ENCODE measurements around the gene NIPBL. TPM values are rescaled to one million over a fixed set of nuclear protein-coding genes. Genes with fewer than 3 reads are reported as not detected.

NIPBL gene
- total RNA-seq, 1 experiment from 2014 or later = 45.1 TPM

- CTCF ChIA-PET = interaction anchor here (3.0 kb wide), 1 partner anchor 11 kb away, joined by 15 read pairs; no protein-coding TSS in a partner anchor
Measured at GRCh38 chr5:36880761-36881160, 4.2 kb downstream of the NIPBL start.

More at GRCh38 chr5:36880761-36881160, 4.2 kb downstream of the NIPBL start:
- Histone ChIP-seq H3K27ac (ENCODE audit: low read depth, low read length) (no peak overlapping the region), H3K79me2 (ENCODE audit: insufficient read depth, low read length) (peaks cover 93% of the 10 kb centered on the region), H3K9ac (ENCODE audit: low read length) (no peak overlapping the region), H4K20me1 (ENCODE audit: insufficient read depth) (peaks cover 21% of the 10 kb centered on the region; the same call in 1 of the 2 replicates), H3K27me3 (ENCODE audit: insufficient read depth, low read length) (no peaks in the 10 kb centered on the region), H3K4me3 (replicated peaks in 1 of 2; ENCODE audit: low read depth in 1 of 2, low read length in 2 of 2) (no peak overlapping the region), H3K9me2 (ENCODE audit: insufficient read depth) (no peaks in the 10 kb centered on the region), H3K4me1 (ENCODE audit: control insufficient read depth in 1 of 2, insufficient read depth in 2 of 2, low read length in 2 of 2) (peaks cover 11 to 14% of the 10 kb centered on the region in 2 experiments; a peak in 3 of 4 replicates), H3K36me3 (ENCODE audit: control insufficient read depth in 1 of 2, insufficient read depth in 2 of 2, low read length in 2 of 2) (no peaks in the 10 kb centered on the region), H3K4me2 (ENCODE audit: low read length) (no peak overlapping the region), H3K9me3 (ENCODE audit: control insufficient read depth in 1 of 2, insufficient read depth in 1 of 2, low read depth in 1 of 2, low read length in 2 of 2) (no peaks in the 10 kb centered on the region), H2AFZ (ENCODE audit: low read depth, low read length, poor library complexity, severe bottlenecking) (no peak overlapping the region)
- intact Hi-C loops (cut with micrococcal nuclease) = no loop called here
- ATAC-seq = no peak
- ChIA-PET POLR2A (no interaction called here), RAD21 (ENCODE audit: low non-redundant PET in 1 of 2, low total read pairs in 2 of 2, uncharacterized antibody in 2 of 2, unreplicated experiment in 2 of 2) (no interaction called here)
- BruUV-seq (replicated peaks) = no TSS peak
- TF ChIP-seq SIN3A (IDR thresholded peaks at IDR 0.05; ENCODE audit: low read depth) (no peak), POLR2A (IDR thresholded peaks at IDR 0.05; ENCODE audit: borderline replicate concordance, extremely low read depth, insufficient read depth, insufficient read length) (no peak), RAD21 (IDR thresholded peaks at IDR 0.05; ENCODE audit: low read depth) (no peak), ZNF274 (IDR thresholded peaks at IDR 0.05; ENCODE audit: low read depth, low read length) (no peak), YY1 (IDR thresholded peaks at IDR 0.05; ENCODE audit: extremely low read depth, insufficient replicate concordance, low read depth, low read length) (no peak), FOSL1 (IDR thresholded peaks at IDR 0.05; ENCODE audit: low read depth) (no peak), EZH2phosphoT487 (IDR thresholded peaks at IDR 0.05; ENCODE audit: borderline replicate concordance) (no peak), SRF (IDR thresholded peaks at IDR 0.05; ENCODE audit: low read depth) (no peak), EZH2 (IDR thresholded peaks at IDR 0.05) (no peak), ZFX (IDR thresholded peaks at IDR 0.05) (no peak), TCF7L2 (IDR thresholded peaks at IDR 0.05; ENCODE audit: borderline replicate concordance, extremely low read depth, insufficient read depth, insufficient read length) (no peak)
- TF ChIP-seq, protein P1, sequence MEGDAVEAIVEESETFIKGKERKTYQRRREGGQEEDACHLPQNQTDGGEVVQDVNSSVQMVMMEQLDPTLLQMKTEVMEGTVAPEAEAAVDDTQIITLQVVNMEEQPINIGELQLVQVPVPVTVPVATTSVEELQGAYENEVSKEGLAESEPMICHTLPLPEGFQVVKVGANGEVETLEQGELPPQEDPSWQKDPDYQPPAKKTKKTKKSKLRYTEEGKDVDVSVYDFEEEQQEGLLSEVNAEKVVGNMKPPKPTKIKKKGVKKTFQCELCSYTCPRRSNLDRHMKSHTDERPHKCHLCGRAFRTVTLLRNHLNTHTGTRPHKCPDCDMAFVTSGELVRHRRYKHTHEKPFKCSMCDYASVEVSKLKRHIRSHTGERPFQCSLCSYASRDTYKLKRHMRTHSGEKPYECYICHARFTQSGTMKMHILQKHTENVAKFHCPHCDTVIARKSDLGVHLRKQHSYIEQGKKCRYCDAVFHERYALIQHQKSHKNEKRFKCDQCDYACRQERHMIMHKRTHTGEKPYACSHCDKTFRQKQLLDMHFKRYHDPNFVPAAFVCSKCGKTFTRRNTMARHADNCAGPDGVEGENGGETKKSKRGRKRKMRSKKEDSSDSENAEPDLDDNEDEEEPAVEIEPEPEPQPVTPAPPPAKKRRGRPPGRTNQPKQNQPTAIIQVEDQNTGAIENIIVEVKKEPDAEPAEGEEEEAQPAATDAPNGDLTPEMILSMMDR (IDR thresholded peaks at IDR 0.05 in 2 of 3, conservative IDR thresholded peaks at IDR 0.05 in 1 of 3; ENCODE audit: borderline replicate concordance in 1 of 3, insufficient read depth in 1 of 3, low read depth in 2 of 3, low read length in 2 of 3) = no peak
- TF ChIP-seq, protein P2, sequence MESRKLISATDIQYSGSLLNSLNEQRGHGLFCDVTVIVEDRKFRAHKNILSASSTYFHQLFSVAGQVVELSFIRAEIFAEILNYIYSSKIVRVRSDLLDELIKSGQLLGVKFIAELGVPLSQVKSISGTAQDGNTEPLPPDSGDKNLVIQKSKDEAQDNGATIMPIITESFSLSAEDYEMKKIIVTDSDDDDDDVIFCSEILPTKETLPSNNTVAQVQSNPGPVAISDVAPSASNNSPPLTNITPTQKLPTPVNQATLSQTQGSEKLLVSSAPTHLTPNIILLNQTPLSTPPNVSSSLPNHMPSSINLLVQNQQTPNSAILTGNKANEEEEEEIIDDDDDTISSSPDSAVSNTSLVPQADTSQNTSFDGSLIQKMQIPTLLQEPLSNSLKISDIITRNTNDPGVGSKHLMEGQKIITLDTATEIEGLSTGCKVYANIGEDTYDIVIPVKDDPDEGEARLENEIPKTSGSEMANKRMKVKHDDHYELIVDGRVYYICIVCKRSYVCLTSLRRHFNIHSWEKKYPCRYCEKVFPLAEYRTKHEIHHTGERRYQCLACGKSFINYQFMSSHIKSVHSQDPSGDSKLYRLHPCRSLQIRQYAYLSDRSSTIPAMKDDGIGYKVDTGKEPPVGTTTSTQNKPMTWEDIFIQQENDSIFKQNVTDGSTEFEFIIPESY (IDR thresholded peaks at IDR 0.05; ENCODE audit: extremely low read depth, insufficient replicate concordance, low read length) = no peak
- TF ChIP-seq, protein P3, sequence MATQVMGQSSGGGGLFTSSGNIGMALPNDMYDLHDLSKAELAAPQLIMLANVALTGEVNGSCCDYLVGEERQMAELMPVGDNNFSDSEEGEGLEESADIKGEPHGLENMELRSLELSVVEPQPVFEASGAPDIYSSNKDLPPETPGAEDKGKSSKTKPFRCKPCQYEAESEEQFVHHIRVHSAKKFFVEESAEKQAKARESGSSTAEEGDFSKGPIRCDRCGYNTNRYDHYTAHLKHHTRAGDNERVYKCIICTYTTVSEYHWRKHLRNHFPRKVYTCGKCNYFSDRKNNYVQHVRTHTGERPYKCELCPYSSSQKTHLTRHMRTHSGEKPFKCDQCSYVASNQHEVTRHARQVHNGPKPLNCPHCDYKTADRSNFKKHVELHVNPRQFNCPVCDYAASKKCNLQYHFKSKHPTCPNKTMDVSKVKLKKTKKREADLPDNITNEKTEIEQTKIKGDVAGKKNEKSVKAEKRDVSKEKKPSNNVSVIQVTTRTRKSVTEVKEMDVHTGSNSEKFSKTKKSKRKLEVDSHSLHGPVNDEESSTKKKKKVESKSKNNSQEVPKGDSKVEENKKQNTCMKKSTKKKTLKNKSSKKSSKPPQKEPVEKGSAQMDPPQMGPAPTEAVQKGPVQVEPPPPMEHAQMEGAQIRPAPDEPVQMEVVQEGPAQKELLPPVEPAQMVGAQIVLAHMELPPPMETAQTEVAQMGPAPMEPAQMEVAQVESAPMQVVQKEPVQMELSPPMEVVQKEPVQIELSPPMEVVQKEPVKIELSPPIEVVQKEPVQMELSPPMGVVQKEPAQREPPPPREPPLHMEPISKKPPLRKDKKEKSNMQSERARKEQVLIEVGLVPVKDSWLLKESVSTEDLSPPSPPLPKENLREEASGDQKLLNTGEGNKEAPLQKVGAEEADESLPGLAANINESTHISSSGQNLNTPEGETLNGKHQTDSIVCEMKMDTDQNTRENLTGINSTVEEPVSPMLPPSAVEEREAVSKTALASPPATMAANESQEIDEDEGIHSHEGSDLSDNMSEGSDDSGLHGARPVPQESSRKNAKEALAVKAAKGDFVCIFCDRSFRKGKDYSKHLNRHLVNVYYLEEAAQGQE (IDR thresholded peaks at IDR 0.05; ENCODE audit: low read depth) = no peak
- no peak for DNase-seq (ENCODE audit: low read depth, low spot score)
